Psoas muscle (tissue), 8 donors: ENCODE data around the gene LSM6. TPM values are rescaled to one million over a fixed set of nuclear protein-coding genes. Genes with fewer than 3 reads are reported as not detected.

Experiments used
- ATAC-seq, 4 donors: fragments of 200-7000 bp; cut with Tn5 transposase; one replicate each; pipeline ENCODE4 v1.9.1; 2020; ENCODE audit warnings: moderate library complexity in 3 of 4, mild to moderate bottlenecking in 2 of 4
- DNase-seq, 2 donors: peaks; one replicate each; pipeline ENCODE4 v3.0.0-alpha.2; 2020
- H3K27ac ChIP-seq: fragments of 200-600 bp; one replicate; pipeline ENCODE4 v1.8.0; 2022
- H3K27me3 ChIP-seq, 3 donors: fragments of 200-600 bp in 1 of 3; one replicate each; pipeline versions ENCODE4 v1.6.1 to v1.8.0; 2013 to 2022; ENCODE audit warnings: low read length in 2 of 3, mild to moderate bottlenecking in 2 of 3, moderate library complexity in 1 of 3; ENCODE audit not compliant: insufficient read depth in 3 of 3
- H3K36me3 ChIP-seq, 2 donors: fragments of 200-600 bp in 1 of 2; one replicate each; pipeline versions ENCODE4 v1.6.1 to v1.8.0; 2013 to 2022; ENCODE audit warnings: low read depth in 1 of 2, mild to moderate bottlenecking in 1 of 2, moderate library complexity in 1 of 2; ENCODE audit not compliant: insufficient read depth in 1 of 2
- H3K4me1 ChIP-seq: fragments of 200-600 bp; one replicate; pipeline ENCODE4 v1.8.0; 2022
- H3K4me3 ChIP-seq: fragments of 200-600 bp; one replicate; pipeline ENCODE4 v1.8.0; 2022; ENCODE audit warnings: mild to moderate bottlenecking
- H3K9me3 ChIP-seq: fragments of 200-600 bp; one replicate; pipeline ENCODE4 v1.8.0; 2022
- WGBS, 3 donors: extraction: QIAGEN DNeasy Blood & Tissue Kit; methylation state at CpG; one replicate each; pipeline versions ENCODE4 v1.1.6 to v1.1.7; 2013; 5-methylcytosine and 5-hydroxymethylcytosine counted together
- intact Hi-C, 2 donors: fragments of 100-400 bp; cut with DNase I; formaldehyde crosslinking; loops; one replicate each; pipeline versions ENCODE4 v1.11.0 to v1.14.2; 2022
- long read RNA-seq, 2 donors: library from polyadenylated mRNA; unstranded; transcript quantifications; one replicate each; pipeline ENCODE4 v2.0.0, GENCODE V29; 2021
- polyA plus RNA-seq, 3 donors: library from polyadenylated mRNA; stranded (reverse); fragments of 200-250 nt; gene quantifications; one replicate each; pipeline ENCODE4 v1.2.3, GENCODE V29; 2013
- total RNA-seq, 4 donors: library from RNA; stranded (reverse); fragmentation: NEBNext Ultra II Directional in 2 of 4; extraction: Animal tissue kit (Norgen Biotek cat#: 25700) in 2 of 4; gene quantifications; one replicate each; pipeline versions ENCODE4 v1.2.1 to v1.2.4, GENCODE V29; 2021 to 2023
- TF ChIP-seq, protein P1 (sequence below): fragments of 200-600 bp; IDR thresholded peaks from one replicate; pipeline ENCODE4 v1.8.0; 2022; ENCODE audit warnings: antibody characterized with exemption
- donor health status: healthy with polysubstance abuse.
- donor health status: DM: no; HTN: no; CAD: no; lungs with moderate emphysema.
- donor health status: Bipolar disorder and iron deficiency.
- donor health status: healthy.
- donor health status: DM: yes; HTN: yes; CAD: no.
- donor health status: DM: no; HTN: no; CAD: no.
- donor health status: DM: no; HTN: no; CAD: no.
- donor health status: DM: yes; HTN: yes; CAD: no.

Gene LSM6
- 10 to 100 TPM in 3 of 4 donors, 1 to 10 TPM in 1; 9.4 to 15.2 (median 14.6) TPM for total RNA-seq
- polyA plus RNA-seq = 10 to 100 TPM; 22.5 to 42.7 (median 33.8) TPM
- long read RNA-seq, donor 1, transcript LSM6-201 (4 exons, 2,259 nt) = major isoform, 6 of 6 reads
- long read RNA-seq, donor 1, partial matches to known transcripts = 0 of 6 reads
- long read RNA-seq, donor 1, other reads (novel, unspliced or antisense) = 0 of 6 reads
- long read RNA-seq, donor 2, transcript LSM6-201 (4 exons, 2,259 nt) = major isoform, 11 of 15 reads
- long read RNA-seq, donor 2, partial matches to known transcripts = 0 of 15 reads
- long read RNA-seq, donor 2, other reads (novel, unspliced or antisense) = 3 of 15 reads

DNA sequence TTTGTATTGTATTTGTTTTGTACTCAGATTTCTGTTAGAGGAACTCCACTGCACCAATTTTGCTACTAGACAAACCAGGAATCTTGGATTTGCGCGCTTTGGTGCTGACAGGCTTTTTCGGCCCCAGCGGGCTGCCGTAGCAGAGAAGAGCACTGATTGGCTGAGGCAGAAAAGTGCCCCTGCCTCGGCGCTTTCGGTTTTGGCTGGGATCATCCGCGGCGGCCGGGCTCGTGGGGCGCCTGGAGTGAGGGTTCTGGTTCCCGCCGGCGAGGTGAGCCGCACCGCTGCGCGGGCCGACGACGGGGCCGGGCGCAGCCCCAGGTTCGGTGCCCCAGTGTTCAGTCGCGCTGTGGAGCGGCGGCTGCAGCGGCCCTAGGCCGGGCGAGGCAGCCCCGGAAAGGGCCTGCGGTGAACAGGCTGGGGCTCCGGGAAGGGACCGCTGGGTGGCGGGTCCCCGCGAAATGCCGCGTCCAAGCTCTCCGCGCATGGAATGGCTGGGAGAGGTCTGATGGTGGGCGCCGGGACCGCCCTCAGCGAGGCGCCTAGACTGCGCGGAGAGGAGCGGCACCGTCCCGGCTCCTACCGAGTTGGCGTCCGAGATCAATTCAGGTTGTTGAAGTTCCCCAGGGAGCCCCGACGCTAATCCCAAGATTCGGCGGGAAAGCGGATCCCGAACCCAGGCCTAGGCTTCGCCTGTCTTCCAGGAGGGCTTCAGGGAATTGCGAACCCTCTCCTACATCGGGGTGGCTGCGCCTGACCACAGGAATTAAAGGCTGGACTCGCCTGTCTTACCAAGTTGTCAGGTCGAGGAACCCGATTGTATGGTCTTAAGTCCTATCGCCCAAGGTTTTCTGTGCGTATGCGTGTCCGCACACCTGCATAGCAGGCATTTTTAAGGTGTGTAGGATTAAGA, at the start of gene LSM6:
LSM6 (plus strand) TSS at position 178 of the 913 bp plus-strand sequence. CDS start 7,204 bp downstream, outside the sequence.
- ATAC-seq (peak; percentile 95 to 98 (median 96)), DNase-seq (peak; percentile 89 to 90)
- H3K27me3 ChIP-seq = no peaks in the 10 kb centered on the region
- H3K4me1 ChIP-seq = peaks cover 39% of the 10 kb centered on the region
- 0 to 1% (median 1%) methylated on average over 72 to 75 of the region's 75 CpGs for WGBS, 3 donors
- H3K36me3 ChIP-seq = no peaks in the 10 kb centered on the region
- intact Hi-C loops = loop anchor here (5.0 to 10.0 kb wide), 3 partner anchors 231 to 331 kb away; partner anchors contain the start of gene ZNF827 (in 1 of the 2)
- peak within 1 kb of the TSS; percentile 93 for H3K27ac ChIP-seq
- H3K9me3 ChIP-seq = no peaks in the 10 kb centered on the region
- H3K4me3 ChIP-seq = peak within 1 kb of the TSS; percentile 88
- TF ChIP-seq, protein P1, sequence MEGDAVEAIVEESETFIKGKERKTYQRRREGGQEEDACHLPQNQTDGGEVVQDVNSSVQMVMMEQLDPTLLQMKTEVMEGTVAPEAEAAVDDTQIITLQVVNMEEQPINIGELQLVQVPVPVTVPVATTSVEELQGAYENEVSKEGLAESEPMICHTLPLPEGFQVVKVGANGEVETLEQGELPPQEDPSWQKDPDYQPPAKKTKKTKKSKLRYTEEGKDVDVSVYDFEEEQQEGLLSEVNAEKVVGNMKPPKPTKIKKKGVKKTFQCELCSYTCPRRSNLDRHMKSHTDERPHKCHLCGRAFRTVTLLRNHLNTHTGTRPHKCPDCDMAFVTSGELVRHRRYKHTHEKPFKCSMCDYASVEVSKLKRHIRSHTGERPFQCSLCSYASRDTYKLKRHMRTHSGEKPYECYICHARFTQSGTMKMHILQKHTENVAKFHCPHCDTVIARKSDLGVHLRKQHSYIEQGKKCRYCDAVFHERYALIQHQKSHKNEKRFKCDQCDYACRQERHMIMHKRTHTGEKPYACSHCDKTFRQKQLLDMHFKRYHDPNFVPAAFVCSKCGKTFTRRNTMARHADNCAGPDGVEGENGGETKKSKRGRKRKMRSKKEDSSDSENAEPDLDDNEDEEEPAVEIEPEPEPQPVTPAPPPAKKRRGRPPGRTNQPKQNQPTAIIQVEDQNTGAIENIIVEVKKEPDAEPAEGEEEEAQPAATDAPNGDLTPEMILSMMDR = peak; percentile 16

DNA sequence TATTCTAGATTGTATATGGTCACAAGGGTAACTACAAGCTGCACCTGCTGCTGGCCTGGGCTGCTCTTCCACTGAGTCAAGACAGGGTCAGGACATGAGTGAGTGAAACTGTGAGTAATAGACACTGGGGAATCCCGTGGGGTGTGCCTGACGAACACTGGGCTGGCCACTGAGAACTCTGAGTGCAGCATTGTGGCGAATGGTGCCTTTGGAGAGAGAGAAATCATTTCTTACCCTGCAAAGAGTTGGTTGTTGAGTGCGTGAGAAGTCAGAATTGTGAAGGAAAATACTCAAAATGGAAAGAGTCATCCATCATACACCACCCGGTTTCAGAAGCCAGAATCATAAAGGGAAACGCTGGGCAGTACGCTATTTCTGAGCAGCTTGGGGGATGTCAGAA, 43.1 kb upstream of the LSM6 start:
- 87 to 89% (median 87%) methylated on average over 7 of the region's 7 CpGs for WGBS, 3 donors
- intact Hi-C loops = no loop called here
- no peak for DNase-seq
- no peak for ATAC-seq
- H3K4me1 ChIP-seq = no peaks in the 10 kb centered on the region
- no peaks in the 10 kb centered on the region for H3K27me3 ChIP-seq
- H3K36me3 ChIP-seq = no peaks in the 10 kb centered on the region
- no peaks in the 10 kb centered on the region for H3K9me3 ChIP-seq
- H3K4me3 ChIP-seq = no peak overlapping the region
- TF ChIP-seq, protein P1 = no peak
- H3K27ac ChIP-seq = no peak overlapping the region

DNA sequence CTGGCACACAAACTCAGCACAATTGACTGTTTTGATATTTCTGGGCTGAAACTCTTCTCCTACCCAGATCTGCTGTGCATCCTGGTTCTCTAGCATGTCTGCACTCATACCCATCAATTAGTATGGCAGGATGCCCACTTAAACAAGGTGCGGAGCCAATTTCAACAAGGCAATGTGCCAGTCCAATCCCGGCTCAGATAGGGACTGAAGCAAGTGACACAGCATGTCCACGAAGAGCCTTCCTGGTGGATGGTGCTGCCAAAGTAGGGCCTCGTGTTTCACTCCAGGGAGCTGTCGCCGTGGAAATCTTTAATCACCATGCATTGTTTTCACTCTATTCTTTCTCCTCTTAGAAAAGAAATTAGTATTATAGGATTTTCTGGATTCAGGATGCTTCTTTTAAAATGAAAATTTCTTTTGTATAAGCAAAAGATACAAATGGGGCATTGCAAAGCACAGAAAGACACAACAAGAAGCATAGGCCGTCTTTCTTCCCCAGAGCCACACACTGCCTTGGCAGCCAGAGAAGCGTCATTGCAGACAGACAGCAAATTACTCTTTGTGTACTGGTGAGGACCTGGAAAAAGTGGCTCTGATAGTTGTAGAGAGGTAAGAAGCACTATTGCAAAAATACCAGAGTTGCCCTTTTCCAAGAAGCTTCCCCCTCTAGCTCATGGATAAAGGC, 40.6 kb upstream of the LSM6 start:
- H3K4me1 ChIP-seq = no peaks in the 10 kb centered on the region
- H3K9me3 ChIP-seq = no peaks in the 10 kb centered on the region
- no peak for ATAC-seq
- TF ChIP-seq, protein P1 = no peak
- H3K27me3 ChIP-seq = no peaks in the 10 kb centered on the region
- intact Hi-C loops = no loop called here
- no peak overlapping the region for H3K27ac ChIP-seq
- no peaks in the 10 kb centered on the region for H3K36me3 ChIP-seq
- no peak for DNase-seq
- no peak overlapping the region for H3K4me3 ChIP-seq
- 27 to 41% (median 36%) methylated on average over 8 of the region's 8 CpGs for WGBS, 3 donors

DNA sequence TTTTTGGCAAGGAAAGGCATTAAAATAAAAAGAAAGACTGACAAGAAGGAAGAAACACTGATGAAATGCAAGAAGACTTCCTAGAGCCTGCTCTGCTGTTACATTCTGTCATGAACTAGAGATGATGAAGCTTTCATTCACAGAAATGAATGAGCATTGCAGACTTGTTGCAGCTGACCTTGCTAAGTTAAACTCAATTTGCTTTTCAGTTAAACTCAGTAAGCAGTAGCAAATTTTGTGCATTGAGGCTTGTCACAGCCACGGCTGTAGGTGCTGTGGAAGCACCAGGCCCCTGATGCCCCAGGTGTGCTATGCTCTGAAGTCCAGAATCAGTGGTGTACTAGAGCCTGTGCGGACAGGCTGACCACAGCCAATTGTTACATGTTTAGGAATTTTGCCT, 39.6 kb upstream of the LSM6 start:
- DNase-seq (no peak), ATAC-seq (no peak)
- intact Hi-C loops = no loop called here
- Histone ChIP-seq H3K27ac (no peak overlapping the region), H3K9me3 (no peaks in the 10 kb centered on the region), H3K27me3 (no peaks in the 10 kb centered on the region), H3K36me3 (no peaks in the 10 kb centered on the region), H3K4me3 (no peak overlapping the region), H3K4me1 (no peaks in the 10 kb centered on the region)
- 76 to 92% (median 79%) methylated on average over 2 of the region's 2 CpGs for WGBS, 3 donors
- TF ChIP-seq, protein P1 = no peak
